DOHH2 (cell line): Measurements from ENCODE around the gene BDNF.

Experiments used
- H3F3A ChIP-seq: fragments of 200-600 bp; sonication (generic), shearing (Covaris generic); 2 replicates; pipeline ENCODE4 v1.6.0; 2016; ENCODE audit warnings: antibody characterized with exemption, mild to moderate bottlenecking; ENCODE audit not compliant: control insufficient read depth, insufficient read depth
- H3K27ac ChIP-seq: fragments of 200-600 bp; sonication (generic); 2 replicates; pipeline ENCODE4 v1.5.1; 2014; ENCODE audit warnings: low read depth, mild to moderate bottlenecking, low read length, moderate library complexity
- H3K27me3 ChIP-seq: fragments of 200-600 bp; sonication (generic); 2 replicates; pipeline ENCODE4 v1.6.1; 2014; ENCODE audit warnings: mild to moderate bottlenecking, low read length, mixed read lengths; ENCODE audit not compliant: control insufficient read depth
- H3K36me3 ChIP-seq: fragments of 200-600 bp; sonication (generic); 2 replicates; pipeline ENCODE4 v1.6.1; 2014; ENCODE audit warnings: mild to moderate bottlenecking, low read length, moderate library complexity, mixed read lengths; ENCODE audit not compliant: control insufficient read depth
- H3K4me1 ChIP-seq: fragments of 200-600 bp; sonication (generic); 2 replicates; pipeline ENCODE4 v1.6.1; 2014; ENCODE audit warnings: mild to moderate bottlenecking, low read length, mixed read lengths; ENCODE audit not compliant: control insufficient read depth
- H3K4me2 ChIP-seq: fragments of 200-600 bp; sonication (generic); 2 replicates; pipeline ENCODE4 v1.6.0; 2014; ENCODE audit warnings: mild to moderate bottlenecking, low read length, moderate library complexity
- H3K4me3 ChIP-seq: fragments of 200-600 bp; sonication (generic); 2 replicates; pipeline ENCODE4 v1.5.1; 2014; ENCODE audit warnings: mild to moderate bottlenecking, low read length, mixed read lengths
- H3K79me2 ChIP-seq: fragments of 200-600 bp; sonication (generic); 2 replicates; pipeline ENCODE4 v1.6.1; 2014; ENCODE audit warnings: mild to moderate bottlenecking, low read length, mixed read lengths; ENCODE audit not compliant: control insufficient read depth
- H3K9me2 ChIP-seq: fragments of 200-600 bp; sonication (generic); replicated peaks from 2 replicates; pipeline ENCODE4 v1.6.1; 2014; ENCODE audit warnings: mild to moderate bottlenecking, low read length, mixed read lengths; ENCODE audit not compliant: control insufficient read depth
- H3K9me3 ChIP-seq: fragments of 200-600 bp; sonication (generic); 2 replicates; pipeline ENCODE4 v1.6.1; 2014; ENCODE audit warnings: antibody characterized with exemption, low read length, mixed read lengths; ENCODE audit not compliant: control insufficient read depth, insufficient read depth
- H4K20me1 ChIP-seq: fragments of 200-600 bp; sonication (generic); 2 replicates; pipeline ENCODE4 v1.6.0; 2014; ENCODE audit warnings: low read depth, mild to moderate bottlenecking, antibody characterized with exemption, low read length, moderate library complexity; ENCODE audit not compliant: control insufficient read depth, insufficient read depth
- CTCF ChIP-seq: fragments of 200-600 bp; sonication (generic); IDR thresholded peaks from one replicate; pipeline ENCODE4 v1.5.1; 2014; ENCODE audit warnings: antibody characterized with exemption, mild to moderate bottlenecking, low read depth, low read length; ENCODE audit not compliant: poor library complexity, severe bottlenecking
- EZH2phosphoT487 ChIP-seq: fragments of 200-600 bp; sonication (generic); IDR thresholded peaks from 2 replicates; pipeline ENCODE4 v1.6.1; 2017; ENCODE audit warnings: borderline replicate concordance, mild to moderate bottlenecking, antibody characterized with exemption, low read length, moderate library complexity, mixed read lengths

The BDNF gene

DNA sequence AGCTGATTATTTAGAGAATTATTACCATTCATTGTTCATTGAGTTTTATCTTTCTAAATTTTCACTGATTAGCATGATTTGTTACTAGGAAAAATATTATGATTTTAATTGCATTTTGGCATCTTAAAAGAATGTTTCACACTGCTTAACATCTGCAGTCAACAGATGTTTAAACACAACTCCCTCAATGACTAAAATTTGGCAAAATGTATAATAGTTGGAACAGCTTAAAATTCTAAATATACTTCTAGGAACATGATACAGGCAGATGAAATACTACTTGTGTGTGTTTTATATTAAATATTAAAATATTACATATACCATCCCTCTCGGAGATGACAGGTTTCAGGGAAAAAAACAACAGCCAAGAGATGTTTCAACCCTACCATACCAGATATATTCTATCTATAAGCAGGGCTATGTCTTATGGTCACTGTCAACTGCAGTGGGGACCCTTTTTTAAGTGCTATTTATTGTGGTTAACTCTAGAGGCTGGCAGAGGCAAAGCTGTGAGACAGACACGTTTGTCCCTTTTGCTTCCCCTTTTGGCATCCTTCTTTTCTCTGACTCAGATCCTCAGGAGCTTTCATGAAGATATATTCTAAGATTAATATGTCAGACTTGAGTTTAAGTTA is 81.9 kb downstream of the BDNF start:
- TF ChIP-seq CTCF (no peak), EZH2phosphoT487 (no peak)
- H4K20me1 ChIP-seq = no peaks in the 10 kb centered on the region
- no peaks in the 10 kb centered on the region for H3K4me1 ChIP-seq
- H3K4me3 ChIP-seq = no peak overlapping the region
- H3K36me3 ChIP-seq = no peaks in the 10 kb centered on the region
- no peak overlapping the region for H3K4me2 ChIP-seq
- no peaks in the 10 kb centered on the region for H3K9me3 ChIP-seq
- no peaks in the 10 kb centered on the region for H3K79me2 ChIP-seq
- H3K9me2 ChIP-seq = no peaks in the 10 kb centered on the region
- no peaks in the 10 kb centered on the region for H3F3A ChIP-seq
- no peaks in the 10 kb centered on the region for H3K27me3 ChIP-seq
- no peak overlapping the region for H3K27ac ChIP-seq

GRCh38 chr11:27616711-27617110 is 83.5 kb downstream of the BDNF start:
- no peak for TF ChIP-seq CTCF
- no peak for TF ChIP-seq EZH2phosphoT487
- Histone ChIP-seq H3K27me3 (no peaks in the 10 kb centered on the region), H3K4me1 (no peaks in the 10 kb centered on the region), H3K4me3 (no peak overlapping the region), H3K27ac (no peak overlapping the region), H3F3A (no peaks in the 10 kb centered on the region), H3K9me2 (no peaks in the 10 kb centered on the region), H3K79me2 (no peaks in the 10 kb centered on the region), H3K36me3 (no peaks in the 10 kb centered on the region), H3K4me2 (no peak overlapping the region), H3K9me3 (no peaks in the 10 kb centered on the region), H4K20me1 (no peaks in the 10 kb centered on the region)

DNA sequence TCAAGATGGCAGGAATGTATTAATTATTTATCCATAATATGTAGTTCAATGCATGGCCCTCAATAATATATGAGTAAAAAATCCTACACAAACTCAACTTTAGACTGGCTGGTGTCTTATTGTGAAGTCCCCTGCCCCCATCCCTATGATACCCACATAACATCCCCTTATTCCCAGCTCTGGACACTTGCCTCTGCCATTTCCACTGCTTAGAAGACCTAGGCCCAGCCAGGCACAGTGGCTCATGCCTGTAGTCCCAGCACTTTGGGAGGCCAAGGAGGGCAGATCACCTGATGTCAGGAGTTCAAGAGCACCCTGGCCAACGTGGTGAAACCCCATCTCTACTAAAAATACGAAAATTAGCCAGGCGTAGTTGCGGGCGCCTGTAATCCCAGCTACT is 84.4 kb downstream of the BDNF start:
- Histone ChIP-seq H4K20me1 (no peaks in the 10 kb centered on the region), H3K27me3 (no peaks in the 10 kb centered on the region), H3K9me2 (no peaks in the 10 kb centered on the region), H3F3A (no peaks in the 10 kb centered on the region), H3K4me2 (no peak overlapping the region), H3K27ac (no peak overlapping the region), H3K79me2 (no peaks in the 10 kb centered on the region), H3K4me1 (no peaks in the 10 kb centered on the region), H3K9me3 (no peaks in the 10 kb centered on the region), H3K36me3 (no peaks in the 10 kb centered on the region), H3K4me3 (no peak overlapping the region)
- TF ChIP-seq EZH2phosphoT487 (no peak), CTCF (no peak)
